PC-9 (cell line): ENCODE results near the gene PTPRG. TPM values are rescaled to one million over a fixed set of nuclear protein-coding genes. Genes with fewer than 3 reads are reported as not detected.

Source experiments
- BruUV-seq: library from RNA; stranded (reverse); fragments of 400-500 nt; replicated peaks from 2 replicates; lab custom pipeline; 2021; lab: Mats Ljungman, UMichigan
- CTCF ChIA-PET: fragments of 300-600 bp; sonication (Branson Sonifier 250); formaldehyde crosslinking; loops from one replicate; lab custom pipeline; 2022; ENCODE audit warnings: antibody characterized with exemption; lab: Charles Lee
- POLR2A ChIA-PET: fragments of 300-600 bp; sonication (Branson Sonifier 250); formaldehyde crosslinking; loops from one replicate; lab custom pipeline; 2022; ENCODE audit warnings: antibody characterized with exemption; ENCODE audit not compliant: unreplicated experiment; lab: Charles Lee
- DNase-seq, 2 experiments: peaks; one replicate each; pipeline versions ENCODE4 v3.0.0 to v3.0.0-alpha.2; 2015 to 2022; ENCODE audit warnings: mixed read lengths in 1 of 2
- H2AFZ ChIP-seq: fragments of 200-600 bp; sonication (generic); 2 replicates; pipeline ENCODE4 v1.8.1; 2017; ENCODE audit warnings: antibody characterized with exemption
- H3F3A ChIP-seq: fragments of 200-600 bp; sonication (generic); 2 replicates; pipeline ENCODE4 v1.8.1; 2017; ENCODE audit warnings: antibody characterized with exemption, mild to moderate bottlenecking, low read depth; ENCODE audit not compliant: insufficient read depth
- H3K27ac ChIP-seq: fragments of 200-600 bp; sonication (generic); 2 replicates; pipeline ENCODE4 v1.6.1; 2016; ENCODE audit warnings: mixed run types
- H3K27me3 ChIP-seq: fragments of 200-600 bp; sonication (generic); 2 replicates; pipeline ENCODE4 v1.6.1; 2016; ENCODE audit warnings: low read depth, mixed run types; ENCODE audit not compliant: insufficient read depth
- H3K36me3 ChIP-seq: fragments of 200-600 bp; sonication (generic); 2 replicates; pipeline ENCODE4 v1.6.1; 2016; ENCODE audit warnings: low read depth, mixed run types
- H3K4me1 ChIP-seq: fragments of 200-600 bp; sonication (generic); replicated peaks from 2 replicates; pipeline ENCODE4 v1.6.1; 2016; ENCODE audit warnings: mixed run types; ENCODE audit not compliant: insufficient read depth
- H3K4me2 ChIP-seq: fragments of 200-600 bp; sonication (generic); 2 replicates; pipeline ENCODE4 v1.6.1; 2017; ENCODE audit warnings: mixed run types
- H3K4me3 ChIP-seq: fragments of 200-600 bp; sonication (generic); 2 replicates; pipeline ENCODE4 v1.6.1; 2016; ENCODE audit warnings: mixed run types
- H3K79me2 ChIP-seq: fragments of 200-600 bp; sonication (generic); 2 replicates; pipeline ENCODE4 v1.6.1; 2017; ENCODE audit warnings: low read depth, mixed run types
- H3K9me2 ChIP-seq: fragments of 200-600 bp; sonication (generic); 2 replicates; pipeline ENCODE4 v1.8.1; 2017; ENCODE audit warnings: mild to moderate bottlenecking; ENCODE audit not compliant: insufficient read depth
- H3K9me3 ChIP-seq: fragments of 200-600 bp; sonication (generic); 2 replicates; pipeline ENCODE4 v1.8.1; 2016; ENCODE audit warnings: low read depth; ENCODE audit not compliant: insufficient read depth
- H4K20me1 ChIP-seq: fragments of 200-600 bp; sonication (generic); 2 replicates; pipeline ENCODE4 v1.8.1; 2017; ENCODE audit not compliant: insufficient read depth
- CTCF ChIP-seq: fragments of 200-600 bp; sonication (generic); conservative IDR thresholded peaks from 2 replicates; pipeline ENCODE4 v1.6.1; 2017; ENCODE audit warnings: mixed run types, antibody characterized with exemption, mild to moderate bottlenecking, moderate library complexity
- EZH2 ChIP-seq: fragments of 200-600 bp; sonication (generic); IDR thresholded peaks from 2 replicates; pipeline ENCODE4 v1.8.0; 2017; ENCODE audit warnings: antibody characterized with exemption, low read depth
- intact Hi-C: fragments of 100-400 bp; cut with micrococcal nuclease; formaldehyde crosslinking; loops from one replicate; pipeline ENCODE4 v1.10.0; 2022; ENCODE audit not compliant: unreplicated experiment
- total RNA-seq: library from RNA; stranded (reverse); gene quantifications from 2 replicates; pipeline ENCODE4 v1.2.3, GENCODE V29; 2021

Gene PTPRG
- total RNA-seq, 1 experiment from 2014 or later = 32.9 TPM

DNA sequence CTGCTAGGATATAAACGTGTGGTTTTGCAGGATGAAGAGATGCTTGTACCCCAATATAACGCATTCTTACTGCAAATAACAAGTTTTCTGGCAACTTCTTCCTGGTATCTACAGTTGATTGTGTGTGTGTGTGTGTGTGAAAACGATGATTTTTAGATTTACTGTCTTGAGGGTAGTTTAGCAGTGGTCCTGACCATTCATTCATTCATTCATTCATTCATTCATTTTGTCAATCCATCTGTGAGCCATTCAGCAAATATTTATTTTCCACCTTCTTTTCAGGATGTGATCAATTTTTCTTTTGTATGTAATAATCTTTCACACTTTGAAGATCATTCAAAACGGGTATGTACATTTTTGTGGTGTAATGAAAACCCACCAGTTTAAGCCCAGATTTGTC lies 250.7 kb downstream of the PTPRG start:
- POLR2A ChIA-PET = no interaction called here
- CTCF ChIA-PET = no interaction called here
- Histone ChIP-seq H3F3A (no peaks in the 10 kb centered on the region), H3K4me1 (no peaks in the 10 kb centered on the region), H3K9me3 (no peaks in the 10 kb centered on the region), H3K9me2 (no peaks in the 10 kb centered on the region), H3K79me2 (no peaks in the 10 kb centered on the region), H3K27me3 (no peaks in the 10 kb centered on the region), H3K4me3 (no peak overlapping the region), H3K36me3 (no peaks in the 10 kb centered on the region), H4K20me1 (no peaks in the 10 kb centered on the region), H2AFZ (no peak overlapping the region), H3K27ac (no peak overlapping the region), H3K4me2 (no peak overlapping the region)
- intact Hi-C loops = no loop called here
- DNase-seq = no peak
- BruUV-seq = no TSS peak
- TF ChIP-seq CTCF (no peak), EZH2 (no peak)

DNA sequence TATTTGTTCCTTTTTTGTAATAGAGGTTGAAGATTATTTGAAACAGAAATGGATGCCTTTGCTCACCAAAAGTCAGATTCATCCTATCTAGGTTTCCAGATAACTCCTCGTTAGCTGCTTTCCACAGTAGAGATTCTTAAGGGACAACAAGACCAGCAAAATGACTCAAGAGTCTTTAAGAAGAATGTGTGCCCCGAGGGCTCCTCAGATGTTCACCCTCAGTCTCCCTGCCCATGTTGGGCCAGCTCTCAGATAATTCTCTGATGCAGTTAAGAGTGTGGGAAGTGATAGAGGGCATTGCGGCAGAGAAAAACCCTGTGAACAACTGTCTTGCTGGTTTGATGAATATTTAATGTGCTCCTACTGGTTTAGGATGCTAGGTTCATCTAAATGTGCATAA lies 251.1 kb downstream of the PTPRG start:
- Histone ChIP-seq H4K20me1 (no peaks in the 10 kb centered on the region), H2AFZ (no peak overlapping the region), H3K9me3 (no peaks in the 10 kb centered on the region), H3K4me3 (no peak overlapping the region), H3K4me2 (no peak overlapping the region), H3K79me2 (no peaks in the 10 kb centered on the region), H3K4me1 (no peaks in the 10 kb centered on the region), H3K27me3 (no peaks in the 10 kb centered on the region), H3K36me3 (no peaks in the 10 kb centered on the region), H3K27ac (no peak overlapping the region), H3F3A (no peaks in the 10 kb centered on the region), H3K9me2 (no peaks in the 10 kb centered on the region)
- no TSS peak for BruUV-seq
- ChIA-PET CTCF (no interaction called here), POLR2A (no interaction called here)
- TF ChIP-seq EZH2 (no peak), CTCF (no peak)
- intact Hi-C loops = no loop called here
- no peak for DNase-seq

DNA sequence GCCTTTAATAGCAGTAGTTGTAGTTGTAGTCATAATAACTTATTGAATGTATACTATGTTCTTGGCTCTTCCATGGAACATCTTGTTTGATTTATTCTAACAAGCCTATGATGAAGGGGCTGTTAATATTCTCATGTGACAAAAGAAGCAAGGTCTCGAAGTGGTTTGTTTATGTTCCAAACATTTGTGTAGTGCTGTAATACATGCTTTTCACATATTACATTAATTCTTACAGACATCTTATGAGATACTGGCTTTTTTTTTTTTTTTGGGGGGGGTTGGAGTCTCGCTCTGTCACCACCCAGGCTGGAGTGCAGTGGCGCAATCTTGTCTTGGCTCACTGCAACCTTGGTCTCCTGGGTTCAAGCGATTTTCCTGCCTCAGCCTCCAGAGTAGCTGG lies 252.3 kb downstream of the PTPRG start:
- no peaks in the 10 kb centered on the region for H4K20me1 ChIP-seq
- TF ChIP-seq EZH2 (no peak), CTCF (no peak)
- no peaks in the 10 kb centered on the region for H3K36me3 ChIP-seq
- no peak overlapping the region for H3K4me3 ChIP-seq
- H3K4me2 ChIP-seq = no peak overlapping the region
- H2AFZ ChIP-seq = no peak overlapping the region
- H3F3A ChIP-seq = no peaks in the 10 kb centered on the region
- POLR2A ChIA-PET = no interaction called here
- no peaks in the 10 kb centered on the region for H3K9me3 ChIP-seq
- no peaks in the 10 kb centered on the region for H3K4me1 ChIP-seq
- H3K79me2 ChIP-seq = no peaks in the 10 kb centered on the region
- CTCF ChIA-PET = no interaction called here
- H3K9me2 ChIP-seq = no peaks in the 10 kb centered on the region
- H3K27me3 ChIP-seq = no peaks in the 10 kb centered on the region
- intact Hi-C loops = no loop called here
- BruUV-seq = no TSS peak
- no peak overlapping the region for H3K27ac ChIP-seq
- DNase-seq = no peak
